GM12875 (cell line): Measurements from ENCODE around the gene TLR10.

ENCODE experiments used
- H3K4me3 ChIP-seq: one replicate; pipeline ENCODE4 v1.5.1; 2011; ENCODE audit warnings: low read depth, low read length, control low read depth
- TF ChIP-seq, protein P1 (sequence below): IDR thresholded peaks from 2 replicates; pipeline ENCODE4 v1.5.1; 2011; ENCODE audit warnings: low read depth, mild to moderate bottlenecking, control low read depth, inconsistent platforms, low read length, moderate library complexity, borderline replicate concordance; ENCODE audit not compliant: insufficient read depth

TLR10 gene

DNA sequence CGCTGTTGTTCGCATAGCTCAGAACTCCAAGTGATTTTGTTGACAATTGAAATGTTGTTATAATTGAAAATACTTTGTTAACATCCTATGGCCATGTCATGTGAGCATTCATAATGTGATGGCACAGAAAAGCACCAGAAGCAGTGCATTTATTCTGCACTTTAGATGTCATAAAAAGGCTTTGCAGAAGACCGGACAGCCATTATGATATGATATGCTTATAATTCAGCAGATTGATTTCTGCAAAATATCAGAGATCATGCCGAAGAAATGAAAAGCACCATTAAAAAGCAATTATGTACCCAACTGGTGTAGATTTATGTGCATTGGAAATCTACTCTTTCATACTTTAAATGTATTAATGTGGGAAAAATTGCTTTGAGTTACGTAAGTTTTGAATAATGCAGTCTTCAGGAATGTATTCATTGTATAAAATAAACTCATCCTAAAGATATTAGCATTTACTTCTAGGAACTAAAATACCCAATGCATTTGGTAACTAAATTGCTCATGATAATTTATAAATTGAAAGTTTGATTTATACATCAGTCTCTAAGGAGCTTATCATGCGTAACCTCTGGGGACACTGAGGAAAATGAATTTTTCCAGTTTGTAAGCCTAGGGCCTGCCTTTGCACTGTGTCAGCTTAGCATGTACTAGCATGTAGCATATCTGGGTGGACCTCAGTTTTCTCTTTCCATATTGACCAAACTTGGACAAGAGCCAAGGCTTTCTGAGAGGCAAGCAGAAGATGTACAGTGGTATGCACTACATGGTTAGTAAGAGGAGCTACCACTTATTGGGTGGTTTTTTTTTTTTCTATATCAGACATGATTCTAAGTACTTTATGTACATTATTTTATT is 43.6 kb downstream of the TLR10 start:
- H3K4me3 ChIP-seq, result no peak overlapping the region
- TF ChIP-seq, protein P1, sequence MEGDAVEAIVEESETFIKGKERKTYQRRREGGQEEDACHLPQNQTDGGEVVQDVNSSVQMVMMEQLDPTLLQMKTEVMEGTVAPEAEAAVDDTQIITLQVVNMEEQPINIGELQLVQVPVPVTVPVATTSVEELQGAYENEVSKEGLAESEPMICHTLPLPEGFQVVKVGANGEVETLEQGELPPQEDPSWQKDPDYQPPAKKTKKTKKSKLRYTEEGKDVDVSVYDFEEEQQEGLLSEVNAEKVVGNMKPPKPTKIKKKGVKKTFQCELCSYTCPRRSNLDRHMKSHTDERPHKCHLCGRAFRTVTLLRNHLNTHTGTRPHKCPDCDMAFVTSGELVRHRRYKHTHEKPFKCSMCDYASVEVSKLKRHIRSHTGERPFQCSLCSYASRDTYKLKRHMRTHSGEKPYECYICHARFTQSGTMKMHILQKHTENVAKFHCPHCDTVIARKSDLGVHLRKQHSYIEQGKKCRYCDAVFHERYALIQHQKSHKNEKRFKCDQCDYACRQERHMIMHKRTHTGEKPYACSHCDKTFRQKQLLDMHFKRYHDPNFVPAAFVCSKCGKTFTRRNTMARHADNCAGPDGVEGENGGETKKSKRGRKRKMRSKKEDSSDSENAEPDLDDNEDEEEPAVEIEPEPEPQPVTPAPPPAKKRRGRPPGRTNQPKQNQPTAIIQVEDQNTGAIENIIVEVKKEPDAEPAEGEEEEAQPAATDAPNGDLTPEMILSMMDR, result no peak

DNA sequence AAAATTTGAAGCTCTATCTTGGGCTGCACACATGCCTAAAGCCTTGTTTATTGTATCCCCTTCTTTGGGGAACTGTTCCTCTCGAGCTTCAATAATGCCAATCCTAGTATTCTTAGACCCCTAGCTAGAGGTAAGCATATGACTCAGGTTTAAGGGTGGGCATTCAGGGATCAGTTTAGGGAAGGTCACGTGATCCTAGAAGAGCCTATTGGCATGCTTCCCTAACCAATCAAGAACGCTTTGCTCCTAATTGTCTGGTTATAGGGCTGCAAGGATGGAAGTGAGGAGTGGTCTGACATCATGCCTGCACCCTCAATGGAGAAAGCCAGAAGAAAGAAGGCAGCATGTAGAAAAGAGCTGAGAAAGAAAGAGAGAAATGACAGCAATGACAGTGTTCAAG is 46.9 kb downstream of the TLR10 start:
- TF ChIP-seq, protein P1, result no peak

DNA sequence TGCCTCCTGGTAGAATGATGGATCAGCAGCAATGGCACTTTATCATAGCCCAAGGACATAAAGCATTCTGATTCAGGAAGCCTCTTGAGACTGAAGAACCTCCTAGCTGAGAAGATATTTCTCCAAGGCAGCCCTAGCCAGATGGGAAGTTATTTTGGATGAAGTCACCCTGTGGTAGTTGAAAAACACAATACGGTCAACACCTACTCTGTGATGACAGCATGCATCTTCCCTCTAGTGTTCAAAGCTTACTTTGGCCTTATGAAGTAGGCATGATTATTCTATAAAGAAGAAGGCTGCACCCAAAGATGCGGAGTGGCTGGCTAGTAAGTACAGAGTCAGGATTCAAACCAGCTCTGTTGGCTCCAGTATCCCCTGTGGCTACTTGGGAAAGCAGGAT is 47.9 kb downstream of the TLR10 start:
- TF ChIP-seq, protein P1, result no peak
- no peak overlapping the region for H3K4me3 ChIP-seq

More for the DNA sequence above, 46.9 kb downstream of the TLR10 start:
- H3K4me3 ChIP-seq, result no peak overlapping the region

DNA sequence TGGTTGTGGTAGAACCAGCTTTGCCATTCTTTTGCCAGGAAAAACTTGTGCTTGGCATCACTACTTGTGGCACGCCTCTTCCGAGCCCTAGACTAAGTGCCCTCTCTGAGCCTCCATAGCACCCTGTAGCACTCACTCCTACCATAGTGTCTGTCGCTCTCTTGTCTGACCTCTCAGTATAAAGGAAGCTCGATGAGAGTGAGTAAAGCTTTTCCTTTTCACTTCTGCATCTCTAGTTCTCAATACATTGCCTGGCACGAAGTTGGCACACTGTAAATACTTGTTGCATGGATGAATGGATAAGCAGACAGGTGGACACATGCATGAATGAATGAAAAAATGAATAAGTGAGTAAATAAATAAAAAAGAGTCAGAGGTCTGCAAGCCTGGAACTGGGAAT is 48.3 kb downstream of the TLR10 start:
- TF ChIP-seq, protein P1, result no peak
- no peak overlapping the region for H3K4me3 ChIP-seq

DNA sequence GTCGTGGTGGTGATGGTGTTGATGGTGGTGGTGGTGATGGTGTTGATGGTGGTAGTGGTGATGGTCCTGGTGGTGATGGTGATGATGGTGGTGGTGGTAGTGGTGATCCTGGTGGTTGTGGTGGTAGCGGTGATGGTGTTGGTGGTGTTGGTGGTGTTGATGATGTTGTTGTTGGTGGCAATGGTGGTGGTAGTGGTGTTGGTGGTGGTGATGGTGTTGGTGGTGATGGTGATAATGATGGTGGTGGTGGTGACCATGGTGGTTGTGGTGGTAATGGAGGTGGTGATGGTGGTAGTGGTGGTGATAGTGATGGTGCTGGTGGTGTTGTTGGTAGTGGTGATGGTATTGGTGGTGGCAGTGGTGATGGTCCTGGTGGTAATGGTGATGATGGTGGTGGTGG is 49.1 kb downstream of the TLR10 start:
- H3K4me3 ChIP-seq, result no peak overlapping the region
- TF ChIP-seq, protein P1, result no peak

DNA sequence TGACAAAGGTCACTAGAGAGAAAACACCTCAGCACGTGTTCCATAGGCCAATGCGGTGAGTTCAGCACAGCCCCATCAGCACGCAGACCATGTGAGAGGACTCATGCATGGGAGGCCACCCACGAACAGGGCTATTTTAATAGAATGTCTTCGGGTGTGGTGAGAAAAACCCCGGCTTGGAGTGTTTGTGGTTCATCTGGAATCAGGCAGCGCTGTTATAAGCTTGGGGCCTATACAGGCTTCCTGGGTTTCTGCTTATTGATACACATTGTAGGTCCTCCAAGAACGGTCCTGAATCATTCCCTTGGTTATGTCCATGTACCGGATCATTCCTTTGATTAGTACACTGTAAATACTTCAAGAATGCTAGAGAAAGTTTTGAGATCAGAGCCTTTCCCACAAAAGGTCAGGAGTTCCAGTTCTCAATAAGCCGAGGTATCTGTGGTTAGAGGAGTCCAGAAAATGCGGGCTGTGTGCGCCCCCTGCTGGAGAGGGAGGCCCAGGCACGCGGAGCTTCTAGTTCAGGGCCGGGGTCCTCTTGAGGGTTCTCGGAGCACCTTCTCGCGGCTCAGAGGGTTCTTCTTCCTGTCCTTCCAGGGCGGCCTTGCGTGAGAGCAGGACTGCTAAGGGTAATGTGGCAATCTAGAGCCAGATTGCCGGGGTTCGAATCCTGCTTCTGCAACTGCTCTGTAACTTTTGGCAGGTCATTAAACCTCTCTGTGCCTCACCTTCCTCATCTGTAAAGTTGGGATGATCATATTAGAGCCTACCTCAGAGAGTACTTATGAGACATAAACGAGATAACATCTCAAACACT is 51.8 kb downstream of the TLR10 start:
- TF ChIP-seq, protein P1, result peak; percentile 93
- no peak overlapping the region for H3K4me3 ChIP-seq
